ENCODE results near the gene INSYN2B. TPM values are rescaled to one million over a fixed set of nuclear protein-coding genes. Genes with fewer than 3 reads are reported as not detected.

INSYN2B gene
- total and polyA plus RNA-seq, 2 experiments from 2014 or later, result not detected

GRCh38 chr5:169954786-169955185, 25.5 kb downstream of the INSYN2B start:
- DNase-seq (ENCODE audit: low spot score), result no peak
- H3K4me3 Mint-ChIP-seq, result no peak overlapping the region
- H3K4me1 ChIP-seq (ENCODE audit: insufficient read depth), result peaks cover 14% of the 10 kb centered on the region
- H2AFZ ChIP-seq, result no peak overlapping the region
- no peaks in the 10 kb centered on the region for H3K27me3 ChIP-seq (ENCODE audit: insufficient read depth)
- peaks cover 1% of the 10 kb centered on the region for H3K27me3 Mint-ChIP-seq (ENCODE audit: insufficient read depth, low read depth, poor library complexity)
- H3K27ac ChIP-seq (ENCODE audit: low read depth), result no peak overlapping the region
- H4K20me1 ChIP-seq (replicated peaks; ENCODE audit: insufficient read depth), result no peaks in the 10 kb centered on the region
- no peak overlapping the region; the same call in 1 of the 2 replicates for H3K27ac Mint-ChIP-seq
- H3K36me3 Mint-ChIP-seq (ENCODE audit: low read depth), result no peaks in the 10 kb centered on the region
- no peak overlapping the region for H3K4me3 ChIP-seq
- no peaks in the 10 kb centered on the region for H3F3A ChIP-seq (replicated peaks; ENCODE audit: low read depth)
- H3K9me3 Mint-ChIP-seq, result no peaks in the 10 kb centered on the region
- no peak for ATAC-seq
- H3K79me2 ChIP-seq (replicated peaks; ENCODE audit: insufficient read depth), result no peaks in the 10 kb centered on the region
- peaks cover 12% of the 10 kb centered on the region for H3K4me1 Mint-ChIP-seq
- H3K9me2 ChIP-seq (ENCODE audit: insufficient read depth), result no peaks in the 10 kb centered on the region
- no peaks in the 10 kb centered on the region for H3K36me3 ChIP-seq (ENCODE audit: insufficient read depth)
- TF ChIP-seq EZH2phosphoT487 (IDR thresholded peaks at IDR 0.05; ENCODE audit: unreplicated experiment), result no peak
- TF ChIP-seq ZNF331 (CRISPR knock-in tag; IDR thresholded peaks at IDR 0.05; ENCODE audit: low read depth), result no peak
- TF ChIP-seq REST (IDR thresholded peaks at IDR 0.05; ENCODE audit: unreplicated experiment), result no peak
- no peak for TF ChIP-seq POLR2AphosphoS5 (IDR thresholded peaks at IDR 0.05; ENCODE audit: low read depth)
- no peak for TF ChIP-seq JUNB (IDR thresholded peaks at IDR 0.05; ENCODE audit: unreplicated experiment)
- TF ChIP-seq ZNF114 (CRISPR knock-in tag; IDR thresholded peaks at IDR 0.05), result no peak
- TF ChIP-seq CREB1 (CRISPR knock-in tag; IDR thresholded peaks at IDR 0.05; ENCODE audit: low read depth), result no peak
- no peak for TF ChIP-seq CTCF (conservative IDR thresholded peaks at IDR 0.05; ENCODE audit: low read depth in 2 of 2)
- no peak for TF ChIP-seq ETS1 (IDR thresholded peaks at IDR 0.05)
- no peak for TF ChIP-seq NANOG (IDR thresholded peaks at IDR 0.05; ENCODE audit: borderline replicate concordance)
- TF ChIP-seq EZH2 (IDR thresholded peaks at IDR 0.05; ENCODE audit: low read depth, unreplicated experiment), result no peak
- TF ChIP-seq STAT1 (IDR thresholded peaks at IDR 0.05; ENCODE audit: unreplicated experiment), result no peak
- no peak for TF ChIP-seq ZNF462 (CRISPR knock-in tag; IDR thresholded peaks at IDR 0.05)
- H3K4me2 ChIP-seq, result no peak overlapping the region
